Pancreas (tissue), 10 donors: ENCODE results near the gene NFKBIB. TPM values are rescaled to one million over a fixed set of nuclear protein-coding genes. Genes with fewer than 3 reads are reported as not detected.
A peak's percentile ranks its signal among the peaks of the same experiment; 100 is the strongest.

Source experiments
- ATAC-seq, 4 donors: fragments of 200-7000 bp; cut with Tn5 transposase; one replicate each; pipeline versions ENCODE4 v1.8.0 to v1.9.1; 2020; ENCODE audit warnings: mild to moderate bottlenecking in 4 of 4, moderate library complexity in 4 of 4
- DNase-seq, 6 donors: peaks; one replicate each; pipeline ENCODE4 v3.0.0-alpha.2; 2020
- FAIRE-seq: peaks from 2 replicates; lab custom pipeline; 2012; peaks lifted over from hg19 to GRCh38; lab: Jason Lieb, UNC
- H3K27ac ChIP-seq, 4 donors: fragments of 200-600 bp; sonication (generic); 1 replicate in 3 of 4; 2 replicates in 1 of 4; pipeline versions ENCODE4 v1.5.0 to v1.8.0; 2020
- H3K27me3 ChIP-seq, 4 donors: fragments of 200-600 bp; one replicate each; pipeline ENCODE4 v1.8.0; 2021
- H3K36me3 ChIP-seq, 3 donors: fragments of 200-600 bp; sonication (generic) in 1 of 3; one replicate each; pipeline versions ENCODE4 v1.5.0 to v1.8.0; 2020 to 2021
- H3K4me1 ChIP-seq, 3 donors: fragments of 200-600 bp; one replicate each; pipeline ENCODE4 v1.8.0; 2021
- H3K4me3 ChIP-seq, 4 donors: fragments of 200-600 bp; sonication (generic) in 2 of 4; one replicate each; pipeline versions ENCODE4 v1.5.0 to v1.8.0; 2020 to 2021
- H3K9me3 ChIP-seq, 4 donors: fragments of 200-600 bp; one replicate each; pipeline ENCODE4 v1.8.0; 2021
- CTCF ChIP-seq, 4 donors: fragments of 200-600 bp; sonication (generic) in 3 of 4; IDR thresholded peaks; one replicate each; pipeline versions ENCODE4 v1.5.0 to v1.8.0; 2021; ENCODE audit warnings: antibody characterized with exemption in 4 of 4
- WGBS, 2 donors: extraction: QIAGEN DNeasy Blood & Tissue Kit; methylation state at CpG; one replicate each; pipeline ENCODE4 v1.1.7; 2013; 5-methylcytosine and 5-hydroxymethylcytosine counted together
- intact Hi-C, 3 donors: fragments of 100-400 bp; cut with DNase I; formaldehyde crosslinking; loops; one replicate each; pipeline versions ENCODE4 v1.11.1 to v1.14.2; 2022
- polyA plus RNA-seq, 2 donors: library from polyadenylated mRNA; stranded (reverse); fragments of 200-250 nt; gene quantifications; one replicate each; pipeline ENCODE4 v1.2.3, GENCODE V29; 2013
- total RNA-seq, 6 donors: library from RNA; stranded (reverse); fragmentation: NEBNext Ultra II Directional in 4 of 6; extraction: Animal tissue kit (Norgen Biotek cat#: 25700) in 4 of 6; gene quantifications; one replicate each; pipeline versions ENCODE4 v1.2.1 to v1.2.4, GENCODE V29; 2021 to 2023
- donor health status: healthy with polysubstance abuse.
- donor health status: DM: no; HTN: no; CAD: no; lungs with moderate emphysema.
- donor health status: DM: no; HTN: no; CAD: no.
- donor health status: control.
- donor health status: control.
- donor health status: Bipolar disorder and iron deficiency.
- donor health status: DM: yes; HTN: yes; CAD: no.
- donor health status: DM: no; HTN: no; CAD: no.
- donor health status: DM: no; HTN: no; CAD: no.
- donor health status: DM: yes; HTN: yes; CAD: no.

NFKBIB gene
- total RNA-seq (10 to 100 TPM in 2 of 6 donors, 1 to 10 TPM in 4; 6.8 to 14.3 (median 9.3) TPM), polyA plus RNA-seq (10 to 100 TPM; 12.3 to 26.8 TPM)

- no peaks in the 10 kb centered on the region for H3K9me3 ChIP-seq
- H3K4me1 ChIP-seq = peaks cover 0 to 19% (median 5%) of the 10 kb centered on the region in 3 donors
- TF ChIP-seq CTCF (IDR thresholded peaks at IDR 0.05) = no peak
- no peaks in the 10 kb centered on the region for H3K27me3 ChIP-seq
- intact Hi-C loops = no loop called here
- no peaks in the 10 kb centered on the region for H3K36me3 ChIP-seq
- ATAC-seq (peak; percentile 94 to 98 (median 96)), DNase-seq (peak; percentile 92 to 100 (median 100)), FAIRE-seq (peak; percentile 95)
- WGBS, 2 donors = 0 to 1% methylated on average over 56 to 64 of the region's 64 CpGs
- H3K27ac ChIP-seq = peak within 1 kb of the TSS; percentile 73 to 87 (median 83)
- H3K4me3 ChIP-seq = peak within 1 kb of the TSS; percentile 55 to 96 (median 78)
These were observed at the start of gene NFKBIB, which contains the start of gene SIRT2 for GRCh38 chr19:38899447-38900201. Gene NFKBIB (plus strand): TSS chr19:38899969. CDS start chr19:38900033, 64 bp downstream. Gene SIRT2 (minus strand): TSS chr19:38899618. CDS start chr19:38899521, 97 bp downstream.

GRCh38 chr19:38850436-38850975, 49.3 kb upstream of the NFKBIB start:
- no peak for FAIRE-seq
- 0 to 1% methylated on average over 26 of the region's 26 CpGs for WGBS, 2 donors

GRCh38 chr19:38850976-38851621, 48.7 kb upstream of the NFKBIB start:
- FAIRE-seq (no peak), DNase-seq (peak in 4 of 6 donors; percentile 64 to 83 (median 64)), ATAC-seq (no peak)
- TF ChIP-seq CTCF (IDR thresholded peaks at IDR 0.05) = no peak
- Histone ChIP-seq H3K27ac (peak overlapping the region; percentile 90 to 97 (median 94)), H3K9me3 (no peaks in the 10 kb centered on the region), H3K27me3 (no peaks in the 10 kb centered on the region), H3K4me1 (peaks cover 5 to 22% (median 12%) of the 10 kb centered on the region in 3 donors), H3K4me3 (peak overlapping the region; percentile 42 to 81 (median 68)), H3K36me3 (peaks cover 4 to 12% (median 8%) of the 10 kb centered on the region in 3 donors)
- intact Hi-C loops = no loop called here
- 2% methylated on average over 40 of the region's 40 CpGs for WGBS, 2 donors

More at GRCh38 chr19:38850436-38850975, 49.3 kb upstream of the NFKBIB start:
- Histone ChIP-seq H3K4me3 (peak overlapping the region; percentile 42 to 81 (median 68)), H3K27me3 (no peaks in the 10 kb centered on the region), H3K27ac (peak overlapping the region; percentile 90 to 100 (median 94)), H3K36me3 (peaks cover 10 to 17% (median 14%) of the 10 kb centered on the region in 3 donors), H3K4me1 (peaks cover 5 to 22% (median 12%) of the 10 kb centered on the region in 3 donors), H3K9me3 (no peaks in the 10 kb centered on the region)
- TF ChIP-seq CTCF (IDR thresholded peaks at IDR 0.05) = no peak
- intact Hi-C loops = no loop called here
- ATAC-seq = peak; percentile 67 to 84 (median 78)
- DNase-seq = peak in 4 of 6 donors; percentile 95 to 100 (median 99)

GRCh38 chr19:38851622-38852230, 48.0 kb upstream of the NFKBIB start:
- Histone ChIP-seq H3K4me1 (peaks cover 5 to 22% (median 12%) of the 10 kb centered on the region in 3 donors), H3K27ac (peak overlapping the region; percentile 90 to 97 (median 94)), H3K36me3 (peaks cover 0 to 5% (median 2%) of the 10 kb centered on the region in 3 donors), H3K4me3 (peak overlapping the region; percentile 57 to 81 (median 68)), H3K27me3 (no peaks in the 10 kb centered on the region), H3K9me3 (no peaks in the 10 kb centered on the region)
- no peak for TF ChIP-seq CTCF (IDR thresholded peaks at IDR 0.05)
- ATAC-seq (peak; percentile 43 to 68 (median 58)), DNase-seq (peak; percentile 92 to 97 (median 94)), FAIRE-seq (no peak)
- WGBS, 2 donors = 1% methylated on average over 20 to 49 of the region's 67 CpGs
- intact Hi-C loops = no loop called here
